ENCODE measurements around the gene FOXO3. TPM values are rescaled to one million over a fixed set of nuclear protein-coding genes. Genes with fewer than 3 reads are reported as not detected.

Gene FOXO3
- total and polyA plus RNA-seq, 2 donors (not counting 3 experiments of a cell fraction or from before 2014, with no cell fraction given): 14.4 to 16.9 TPM

DNA sequence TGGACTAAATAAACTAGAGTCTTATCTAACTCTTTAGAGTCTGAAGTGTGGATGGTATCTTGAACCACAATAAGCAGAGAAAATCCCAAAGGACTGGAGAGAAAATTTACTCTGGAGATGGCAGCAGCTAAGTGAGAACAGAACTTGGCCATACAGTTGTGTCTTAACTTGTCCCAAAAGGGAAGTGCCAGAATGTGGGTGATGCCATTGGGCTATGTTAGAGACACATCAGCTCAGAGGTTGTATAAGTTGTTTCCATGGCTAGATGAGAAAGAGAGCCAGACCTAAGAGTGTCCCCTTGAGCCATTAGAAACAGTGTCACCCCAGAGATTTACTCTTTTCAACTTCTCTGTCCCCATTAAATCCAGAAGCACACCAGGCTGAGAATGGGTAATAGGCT lies 36.2 kb downstream of the FOXO3 start:
- dilution Hi-C loops (cut with MboI; ENCODE audit: extremely low pct_ligation_motif_present, low sequenced_read_pairs): no loop called here

More for the DNA sequence above, 36.2 kb downstream of the FOXO3 start:
- DNase-seq (ENCODE audit: low read depth, low spot score) (no peak), FAIRE-seq (no peak)
- H3K36me3 ChIP-seq (ENCODE audit: control insufficient read depth in 2 of 2, extremely low read depth in 1 of 2, insufficient read depth in 2 of 2, low read length in 2 of 2): no peaks in the 10 kb centered on the region
- H3K9me1 ChIP-seq (replicated peaks; ENCODE audit: control insufficient read depth, extremely low read depth, insufficient read depth, low read length): no peaks in the 10 kb centered on the region
- H3K27me3 ChIP-seq (ENCODE audit: control insufficient read depth in 2 of 2, insufficient read depth in 2 of 2, low read length in 2 of 2): no peaks in the 10 kb centered on the region
- peaks cover 8% of the 10 kb centered on the region for H3K79me2 ChIP-seq (ENCODE audit: control insufficient read depth, insufficient read depth, low read length)
- TF ChIP-seq, protein P1, sequence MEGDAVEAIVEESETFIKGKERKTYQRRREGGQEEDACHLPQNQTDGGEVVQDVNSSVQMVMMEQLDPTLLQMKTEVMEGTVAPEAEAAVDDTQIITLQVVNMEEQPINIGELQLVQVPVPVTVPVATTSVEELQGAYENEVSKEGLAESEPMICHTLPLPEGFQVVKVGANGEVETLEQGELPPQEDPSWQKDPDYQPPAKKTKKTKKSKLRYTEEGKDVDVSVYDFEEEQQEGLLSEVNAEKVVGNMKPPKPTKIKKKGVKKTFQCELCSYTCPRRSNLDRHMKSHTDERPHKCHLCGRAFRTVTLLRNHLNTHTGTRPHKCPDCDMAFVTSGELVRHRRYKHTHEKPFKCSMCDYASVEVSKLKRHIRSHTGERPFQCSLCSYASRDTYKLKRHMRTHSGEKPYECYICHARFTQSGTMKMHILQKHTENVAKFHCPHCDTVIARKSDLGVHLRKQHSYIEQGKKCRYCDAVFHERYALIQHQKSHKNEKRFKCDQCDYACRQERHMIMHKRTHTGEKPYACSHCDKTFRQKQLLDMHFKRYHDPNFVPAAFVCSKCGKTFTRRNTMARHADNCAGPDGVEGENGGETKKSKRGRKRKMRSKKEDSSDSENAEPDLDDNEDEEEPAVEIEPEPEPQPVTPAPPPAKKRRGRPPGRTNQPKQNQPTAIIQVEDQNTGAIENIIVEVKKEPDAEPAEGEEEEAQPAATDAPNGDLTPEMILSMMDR (IDR thresholded peaks at IDR 0.05; ENCODE audit: extremely low read depth in 1 of 2, insufficient read depth in 1 of 2, low read depth in 1 of 2, low read length in 2 of 2): no peak
- TF ChIP-seq EZH2 (IDR thresholded peaks at IDR 0.05; ENCODE audit: borderline replicate concordance, low read depth, low read length, severe bottlenecking): no peak
- TF ChIP-seq JUN (IDR thresholded peaks at IDR 0.05; ENCODE audit: borderline replicate concordance, insufficient read depth, insufficient read length, low read depth): no peak
- TF ChIP-seq GATA2 (IDR thresholded peaks at IDR 0.05; ENCODE audit: insufficient read depth, insufficient read length, low read depth, low read length): no peak
- H3K4me2 ChIP-seq (ENCODE audit: insufficient read depth, low read length): no peak overlapping the region
- ChIA-PET CTCF (interaction anchor here (1.0 kb wide), 1 partner anchor 57 kb away, joined by 3 read pairs; no protein-coding TSS in a partner anchor), POLR2A (no interaction called here)
- intact Hi-C loops (cut with micrococcal nuclease): no loop called here
- BruUV-seq (replicated peaks): no TSS peak
- no peaks in the 10 kb centered on the region for H3K9me3 ChIP-seq (replicated peaks; ENCODE audit: control insufficient read depth, insufficient read depth, low read length)
- H3K4me1 ChIP-seq (ENCODE audit: control insufficient read depth, extremely low read depth, insufficient read depth, low read length): peaks cover 6% of the 10 kb centered on the region
- H4K20me1 ChIP-seq (replicated peaks; ENCODE audit: control insufficient read depth, extremely low read depth, insufficient read depth, low read length): no peaks in the 10 kb centered on the region
- H3K4me3 ChIP-seq (replicated peaks in 1 of 3; ENCODE audit: insufficient read depth in 1 of 3, low read depth in 1 of 3, low read length in 3 of 3): no peak overlapping the region
- no peak overlapping the region for H3K27ac ChIP-seq (ENCODE audit: insufficient read depth, low read depth, low read length)
- H2AFZ ChIP-seq (ENCODE audit: low read depth, low read length): no peak overlapping the region
- H3K9ac ChIP-seq (replicated peaks; ENCODE audit: extremely low read depth, insufficient read depth, low read length): no peak overlapping the region
